Endothelial cell of umbilical vein (primary cell): ENCODE data around the gene GPR155. TPM values are rescaled to one million over a fixed set of nuclear protein-coding genes. Genes with fewer than 3 reads are reported as not detected.

Experiments used
- BruUV-seq: library from RNA; stranded (reverse); fragments of 400-500 nt; replicated peaks from 2 replicates; lab custom pipeline; 2021; lab: Mats Ljungman, UMichigan
- CTCF ChIA-PET: fragments of 300-600, 350-600 bp; sonication (Branson Sonifier 250); formaldehyde crosslinking; loops from one replicate; lab custom pipeline; 2021; ENCODE audit warnings: antibody characterized with exemption, inconsistent platforms; lab: Charles Lee
- POLR2A ChIA-PET: fragments of 300-600, 350-600 bp; sonication (Branson Sonifier 250); formaldehyde crosslinking; loops from one replicate; lab custom pipeline; 2021; ENCODE audit warnings: antibody characterized with exemption, inconsistent platforms; lab: Charles Lee
- DNase-seq: peaks from one replicate; pipeline ENCODE4 v3.0.0-alpha.2; 2011; ENCODE audit warnings: low read depth, low spot score
- FAIRE-seq: peaks from 2 replicates; lab custom pipeline; 2011; peaks lifted over from hg19 to GRCh38; lab: Jason Lieb, UNC
- H2AFZ ChIP-seq: 2 replicates; pipeline ENCODE4 v1.6.0; 2012; ENCODE audit warnings: low read depth, low read length, control low read depth, inconsistent platforms
- H3K27ac ChIP-seq: 2 replicates; pipeline ENCODE4 v1.5.1; 2011; ENCODE audit warnings: low read depth, mild to moderate bottlenecking, control low read depth, low read length, moderate library complexity; ENCODE audit not compliant: insufficient read depth
- H3K27me3 ChIP-seq, 2 experiments: 2 replicates each; pipeline versions ENCODE4 v1.6.0 to v1.6.1; 2011; ENCODE audit warnings: low read length in 2 of 2, mixed read lengths in 1 of 2; ENCODE audit not compliant: control insufficient read depth in 2 of 2, insufficient read depth in 2 of 2
- H3K36me3 ChIP-seq, 2 experiments: 2 replicates in 1 of 2; 3 replicates in 1 of 2; pipeline ENCODE4 v1.5.1; 2011; ENCODE audit warnings: low read length in 2 of 2, mild to moderate bottlenecking in 1 of 2, moderate library complexity in 1 of 2; ENCODE audit not compliant: control insufficient read depth in 2 of 2, insufficient read depth in 2 of 2; ENCODE audit errors: extremely low read depth in 1 of 2
- H3K4me1 ChIP-seq: 3 replicates; pipeline ENCODE4 v1.5.1; 2011; ENCODE audit warnings: mild to moderate bottlenecking, low read length; ENCODE audit not compliant: control insufficient read depth, insufficient read depth; ENCODE audit errors: extremely low read depth
- H3K4me2 ChIP-seq: 2 replicates; pipeline ENCODE4 v1.6.1; 2011; ENCODE audit warnings: low read length, control low read depth, mixed read lengths; ENCODE audit not compliant: insufficient read depth
- H3K4me3 ChIP-seq, 3 experiments: fragments of 200-600 bp in 1 of 3; sonication (generic), shearing (Covaris generic) in 1 of 3; replicated peaks in 1 of 3; 2 replicates each; pipeline ENCODE4 v1.5.1; 2011 to 2016; ENCODE audit warnings: control low read depth in 3 of 3, low read length in 3 of 3, mild to moderate bottlenecking in 2 of 3, inconsistent platforms in 1 of 3, low read depth in 1 of 3, moderate library complexity in 1 of 3; ENCODE audit not compliant: insufficient read depth in 1 of 3
- H3K79me2 ChIP-seq: 2 replicates; pipeline ENCODE4 v1.6.0; 2012; ENCODE audit warnings: low read length, inconsistent platforms; ENCODE audit not compliant: control insufficient read depth, insufficient read depth
- H3K9ac ChIP-seq: replicated peaks from 2 replicates; pipeline ENCODE3; 2011; ENCODE audit warnings: low read length, control low read depth; ENCODE audit not compliant: insufficient read depth; ENCODE audit errors: extremely low read depth
- H3K9me1 ChIP-seq: replicated peaks from 3 replicates; pipeline ENCODE4 v1.6.0; 2011; ENCODE audit warnings: mild to moderate bottlenecking, low read length; ENCODE audit not compliant: control insufficient read depth, insufficient read depth; ENCODE audit errors: extremely low read depth
- H3K9me3 ChIP-seq: replicated peaks from 2 replicates; pipeline ENCODE4 v1.5.1; 2012; ENCODE audit warnings: low read length, inconsistent platforms; ENCODE audit not compliant: control insufficient read depth, insufficient read depth
- H4K20me1 ChIP-seq: replicated peaks from 2 replicates; pipeline ENCODE3; 2011; ENCODE audit warnings: mild to moderate bottlenecking, low read length; ENCODE audit not compliant: control insufficient read depth, insufficient read depth; ENCODE audit errors: extremely low read depth
- EZH2 ChIP-seq: IDR thresholded peaks from 2 replicates; pipeline ENCODE4 v1.6.1; 2012; ENCODE audit warnings: borderline replicate concordance, low read depth, mild to moderate bottlenecking, moderate library complexity, low read length, inconsistent platforms; ENCODE audit not compliant: severe bottlenecking
- FOS ChIP-seq: IDR thresholded peaks from 2 replicates; pipeline ENCODE4 v1.6.1; 2011; ENCODE audit warnings: mild to moderate bottlenecking, low read length, moderate library complexity, borderline replicate concordance; ENCODE audit not compliant: insufficient read depth
- JUN ChIP-seq: IDR thresholded peaks from 2 replicates; pipeline ENCODE4 v1.6.1; 2011; ENCODE audit warnings: borderline replicate concordance, low read depth; ENCODE audit not compliant: insufficient read length, insufficient read depth
- MYC ChIP-seq: IDR thresholded peaks from one replicate; pipeline ENCODE4 v1.6.1; 2011; ENCODE audit warnings: mild to moderate bottlenecking, low read depth, low read length
- POLR2AphosphoS5 ChIP-seq: IDR thresholded peaks from 2 replicates; pipeline ENCODE4 v1.6.1; 2012; ENCODE audit warnings: low read depth, mild to moderate bottlenecking, control low read depth, low read length, moderate library complexity; ENCODE audit not compliant: insufficient read depth
- dilution Hi-C: fragments of 300-500 bp; cut with MboI; formaldehyde crosslinking; loops from one replicate; pipeline ENCODE4 v1.15.0; 2019; ENCODE audit warnings: low sequenced_read_pairs; ENCODE audit not compliant: extremely low pct_ligation_motif_present
- intact Hi-C: fragments of 100-400 bp; cut with micrococcal nuclease; formaldehyde crosslinking; loops from one replicate; pipeline ENCODE4 v1.10.0; 2022
- polyA plus RNA-seq, 4 experiments: library from polyadenylated mRNA; depleted of rRNA in 3 of 4; stranded (reverse) in 3 of 4; unstranded in 1 of 4; fragments of >200 nt; gene quantifications; 2 replicates each; pipeline versions ENCODE4 v1.2.1 to v1.2.3, GENCODE V29; 2011 to 2012; ENCODE audit warnings: missing spikeins in 1 of 4
- total RNA-seq: library from RNA; stranded (reverse); gene quantifications from 2 replicates; pipeline ENCODE4 v1.2.3, GENCODE V29; 2021

The GPR155 gene
- total and polyA plus RNA-seq, 2 donors (not counting 3 experiments of a cell fraction or from before 2014, with no cell fraction given), result 0.62 to 1.7 TPM

DNA sequence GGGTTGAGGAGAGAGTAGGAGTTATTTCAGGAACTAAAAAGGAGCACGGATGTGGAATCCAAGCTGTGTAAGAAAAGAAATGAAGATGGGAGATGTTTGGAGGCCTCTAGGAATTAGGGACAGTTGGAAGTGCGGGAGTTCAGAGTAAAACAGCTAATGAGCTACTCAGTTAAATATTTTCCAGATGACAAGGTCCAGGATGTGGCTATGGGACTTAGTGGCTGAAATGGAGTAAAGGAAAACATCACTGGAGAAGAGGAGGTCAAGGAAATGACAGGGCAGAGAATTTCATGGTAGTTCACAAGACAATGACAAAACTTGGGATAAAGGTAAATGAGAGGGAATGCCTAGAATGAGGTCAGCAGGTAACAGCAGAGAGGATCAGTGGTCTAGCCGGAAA, 13.0 kb downstream of the GPR155 start:
- intact Hi-C loops, result no loop called here
- POLR2A ChIA-PET, result no interaction called here
- FAIRE-seq (no peak), DNase-seq (no peak)
- H3K9me1 ChIP-seq, result no peaks in the 10 kb centered on the region
- dilution Hi-C loops, result no loop called here
- no peaks in the 10 kb centered on the region for H3K4me1 ChIP-seq
- CTCF ChIA-PET, result interaction anchor here (1.0 to 2.3 kb wide), 3 partner anchors 11 to 73 kb away, joined by 3 to 15 read pairs (median 5); no protein-coding TSS in a partner anchor
- H3K79me2 ChIP-seq, result no peaks in the 10 kb centered on the region
- H3K4me2 ChIP-seq, result no peak overlapping the region
- no peaks in the 10 kb centered on the region for H3K36me3 ChIP-seq
- H3K4me3 ChIP-seq, result no peak overlapping the region
- H4K20me1 ChIP-seq, result no peaks in the 10 kb centered on the region
- no peak overlapping the region for H3K9ac ChIP-seq
- no peaks in the 10 kb centered on the region for H3K9me3 ChIP-seq
- TF ChIP-seq FOS (no peak), MYC (no peak), POLR2AphosphoS5 (no peak)
- peaks cover 0 to 5% of the 10 kb centered on the region in 2 experiments for H3K27me3 ChIP-seq
- no peak overlapping the region for H2AFZ ChIP-seq
- no TSS peak for BruUV-seq
- H3K27ac ChIP-seq, result no peak overlapping the region

DNA sequence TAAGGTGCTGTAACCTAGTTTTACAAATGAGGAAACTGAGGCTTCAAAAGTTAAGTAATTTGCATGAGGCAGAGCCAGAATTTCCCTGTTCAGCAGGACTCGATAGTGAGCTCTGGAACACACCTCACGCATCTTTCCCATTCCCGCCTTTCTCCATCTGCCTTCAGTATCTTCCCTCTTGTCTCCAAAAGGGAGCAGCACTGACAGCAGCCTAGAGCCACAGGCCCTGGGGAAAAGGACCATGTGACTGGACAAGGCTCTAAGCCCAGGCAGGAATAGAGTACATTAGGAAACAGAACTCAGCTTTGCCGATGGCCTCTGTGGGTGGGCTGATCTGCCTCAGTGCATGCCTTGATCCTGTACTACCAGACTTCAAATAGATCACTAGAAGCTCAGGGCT, 21.5 kb downstream of the GPR155 start:
- intact Hi-C loops, result loop anchor here (10.0 kb wide), 1 partner anchor 1061 kb away; no protein-coding TSS in a partner anchor
- DNase-seq (no peak), FAIRE-seq (no peak)
- ChIA-PET POLR2A (interaction anchor here (0.7 kb wide), 1 partner anchor 132 kb away, joined by 3 read pairs; no protein-coding TSS in a partner anchor), CTCF (interaction anchor here (1.1 to 1.8 kb wide), 4 partner anchors 21 to 223 kb away, joined by 3 to 13 read pairs (median 8); partner anchors contain the start of gene GPR155)
- Histone ChIP-seq H3K36me3 (no peaks in the 10 kb centered on the region), H4K20me1 (no peaks in the 10 kb centered on the region), H3K9ac (no peak overlapping the region), H3K27ac (no peak overlapping the region), H3K4me1 (no peaks in the 10 kb centered on the region), H3K79me2 (no peaks in the 10 kb centered on the region), H2AFZ (no peak overlapping the region), H3K9me3 (no peaks in the 10 kb centered on the region), H3K9me1 (no peaks in the 10 kb centered on the region), H3K4me3 (no peak overlapping the region), H3K27me3 (no peaks in the 10 kb centered on the region), H3K4me2 (no peak overlapping the region)
- TF ChIP-seq POLR2AphosphoS5, result no peak
- no peak for TF ChIP-seq JUN
- no peak for TF ChIP-seq FOS
- no peak for TF ChIP-seq EZH2
- no TSS peak for BruUV-seq
- dilution Hi-C loops, result no loop called here
